Activated T-helper 17 cell treated with anti-CD3 and anti-CD28 coated beads, Interleukin-2, amount 50 U/mL, for 72 hours (primary cell): ENCODE measurements around the gene DMAC1. TPM values are rescaled to one million over a fixed set of nuclear protein-coding genes. Genes with fewer than 3 reads are reported as not detected.

Experiments used
- ATAC-seq: fragments of 150-1000 bp; cut with Tn5 transposase; replicated peaks from 2 replicates; pipeline ENCODE4 v1.10.0; 2021; ENCODE audit warnings: mild to moderate bottlenecking, moderate library complexity
- H3K27ac Mint-ChIP-seq: one replicate; pipeline ENCODE4 v1.8.0; 2022; ENCODE audit warnings: mixed read lengths
- H3K27me3 Mint-ChIP-seq: one replicate; pipeline ENCODE4 v1.8.0; 2022; ENCODE audit warnings: mixed read lengths
- H3K36me3 Mint-ChIP-seq: one replicate; pipeline ENCODE4 v1.8.0; 2022; ENCODE audit warnings: low read depth, mild to moderate bottlenecking, mixed read lengths
- H3K4me1 Mint-ChIP-seq: one replicate; pipeline ENCODE4 v1.8.0; 2022; ENCODE audit warnings: mixed read lengths
- H3K4me3 Mint-ChIP-seq: one replicate; pipeline ENCODE4 v1.8.0; 2022; ENCODE audit warnings: mild to moderate bottlenecking, mixed read lengths
- H3K9me3 Mint-ChIP-seq: one replicate; pipeline ENCODE4 v1.8.0; 2022; ENCODE audit warnings: mixed read lengths
- total RNA-seq, 2 donors: library from RNA; stranded (reverse); gene quantifications; one replicate each; pipeline ENCODE4 v1.2.3, GENCODE V29; 2022

DMAC1 gene, protein sequence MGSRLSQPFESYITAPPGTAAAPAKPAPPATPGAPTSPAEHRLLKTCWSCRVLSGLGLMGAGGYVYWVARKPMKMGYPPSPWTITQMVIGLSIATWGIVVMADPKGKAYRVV
- total RNA-seq = 10 to 100 TPM; 23.6 to 35.1 TPM

DNA sequence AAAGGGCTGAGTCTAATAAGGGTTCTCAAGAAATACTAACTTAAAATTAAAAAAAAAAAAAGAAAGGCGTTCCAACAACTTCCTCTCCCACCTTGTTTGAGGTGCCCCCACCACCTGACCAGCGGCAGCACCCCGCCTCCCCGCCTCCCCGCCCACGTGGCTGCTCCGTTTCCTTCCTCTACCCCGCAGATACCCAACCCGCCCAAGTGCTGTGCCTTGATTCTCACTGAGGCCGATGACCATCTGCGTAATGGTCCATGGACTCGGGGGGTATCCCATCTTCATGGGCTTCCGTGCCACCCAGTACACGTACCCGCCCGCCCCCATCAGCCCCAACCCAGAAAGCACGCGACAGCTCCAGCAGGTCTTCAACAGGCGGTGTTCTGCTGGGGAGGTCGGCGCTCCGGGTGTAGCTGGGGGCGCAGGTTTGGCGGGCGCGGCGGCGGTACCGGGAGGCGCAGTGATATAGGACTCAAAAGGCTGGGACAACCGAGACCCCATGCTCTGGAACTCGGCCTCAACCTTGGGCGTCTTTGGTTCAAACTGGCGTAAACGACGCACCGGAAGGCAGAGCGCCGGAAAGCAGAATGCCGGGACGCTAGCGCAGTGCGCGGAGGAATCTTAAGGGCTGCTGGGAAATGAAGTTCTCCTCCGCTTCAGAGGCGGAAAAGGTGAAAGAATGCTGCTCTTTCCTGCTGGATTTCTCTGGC lies at the start of gene DMAC1:
Gene DMAC1 (minus strand): TSS at position 545 of the 710 bp plus-strand sequence. CDS start 44 bp downstream, at position 501.
- Mint-ChIP-seq H3K9me3 (no peaks in the 10 kb centered on the region), H3K4me3 (peak within 1 kb of the TSS; percentile 88), H3K36me3 (peaks cover 43% of the 10 kb centered on the region), H3K27me3 (no peaks in the 10 kb centered on the region), H3K4me1 (peaks cover 15% of the 10 kb centered on the region), H3K27ac (peak within 1 kb of the TSS; percentile 88)
- ATAC-seq = peak; percentile 87

DNA sequence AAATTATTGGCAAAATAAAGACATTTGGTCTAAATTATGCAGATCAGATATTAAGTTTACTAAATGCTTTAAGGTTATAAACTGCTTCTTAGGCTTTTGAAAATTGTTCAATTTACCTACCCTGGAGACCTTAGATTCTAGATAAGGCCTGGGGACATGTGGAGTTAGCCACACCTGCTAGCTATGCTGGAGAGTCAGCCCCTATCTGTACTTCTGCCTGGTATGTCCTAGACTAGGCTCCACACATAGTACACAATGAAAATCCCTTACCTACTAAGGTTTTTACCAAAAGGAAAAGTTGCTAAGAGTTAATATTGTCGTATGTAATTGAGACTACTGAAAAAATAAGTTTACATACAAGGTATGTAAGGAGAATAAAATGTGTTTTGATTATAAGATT lies 49.8 kb upstream of the DMAC1 start:
- Mint-ChIP-seq H3K4me1 (no peaks in the 10 kb centered on the region), H3K36me3 (no peaks in the 10 kb centered on the region), H3K9me3 (peaks cover 4% of the 10 kb centered on the region), H3K27ac (no peak overlapping the region), H3K4me3 (no peak overlapping the region), H3K27me3 (no peaks in the 10 kb centered on the region)
- ATAC-seq = no peak

DNA sequence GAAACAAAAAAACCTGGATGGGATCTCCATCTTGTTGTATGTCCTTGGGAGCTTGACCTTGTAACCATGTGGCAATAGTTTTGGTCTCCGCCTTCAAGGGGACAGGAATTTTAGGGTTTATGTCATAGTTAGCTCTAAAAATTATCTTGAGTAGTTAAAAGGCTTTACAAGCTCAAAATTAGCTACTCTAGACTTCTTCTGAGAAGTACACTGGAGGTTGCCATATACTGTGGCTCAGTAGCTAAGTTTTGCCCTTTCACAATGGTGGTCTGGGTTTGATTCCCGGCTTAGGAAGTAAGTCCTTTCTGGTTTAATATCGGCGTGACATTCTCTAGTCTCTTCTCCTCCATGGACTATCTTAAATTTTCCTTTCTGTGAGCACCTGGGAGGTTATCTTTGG lies 48.9 kb upstream of the DMAC1 start:
- Mint-ChIP-seq H3K9me3 (peaks cover 4% of the 10 kb centered on the region), H3K4me1 (no peaks in the 10 kb centered on the region), H3K27ac (no peak overlapping the region), H3K27me3 (no peaks in the 10 kb centered on the region), H3K4me3 (no peak overlapping the region), H3K36me3 (no peaks in the 10 kb centered on the region)
- ATAC-seq = no peak

DNA sequence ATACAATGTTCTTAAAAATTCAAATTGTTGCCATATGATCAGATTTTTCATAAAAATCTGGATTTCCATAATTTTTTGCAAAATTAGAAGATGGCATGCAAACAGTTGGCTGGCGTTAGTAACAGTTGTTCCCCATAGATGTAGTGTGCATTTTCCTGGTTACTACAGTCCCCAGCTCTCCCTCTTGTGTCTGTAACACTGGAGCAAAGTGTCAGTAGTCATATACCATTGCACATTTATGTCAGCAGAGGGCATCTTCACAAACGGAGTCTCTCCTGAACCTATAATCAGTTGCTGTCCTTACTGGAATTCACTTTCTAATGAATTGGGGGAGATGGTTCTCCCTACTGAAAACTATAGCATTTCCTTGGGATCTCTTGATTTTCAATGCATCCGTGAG lies 44.7 kb upstream of the DMAC1 start:
- Mint-ChIP-seq H3K27me3 (no peaks in the 10 kb centered on the region), H3K4me3 (no peak overlapping the region), H3K27ac (no peak overlapping the region), H3K9me3 (no peaks in the 10 kb centered on the region), H3K4me1 (no peaks in the 10 kb centered on the region), H3K36me3 (no peaks in the 10 kb centered on the region)
- ATAC-seq = no peak

DNA sequence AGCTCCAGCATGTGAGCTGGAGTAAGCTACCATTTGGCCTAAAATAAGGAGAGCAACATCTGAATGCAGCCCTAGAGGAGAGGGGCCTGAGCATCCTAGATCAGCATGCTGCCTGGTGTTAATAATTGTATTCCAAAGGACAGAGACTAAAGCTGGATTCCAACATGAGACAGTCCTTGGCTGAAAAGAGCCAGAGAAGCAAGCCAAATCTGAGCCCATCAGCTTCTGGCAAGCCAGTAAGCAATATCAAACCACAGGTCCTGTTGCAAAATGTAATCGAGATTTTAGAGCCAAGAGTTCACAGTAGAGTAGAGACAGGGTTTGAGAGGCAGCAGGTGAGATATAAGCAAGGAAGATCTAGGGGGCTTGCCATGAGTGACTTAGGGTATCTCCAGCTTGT lies 42.3 kb upstream of the DMAC1 start:
- H3K36me3 Mint-ChIP-seq = no peaks in the 10 kb centered on the region
- H3K27ac Mint-ChIP-seq = no peak overlapping the region
- no peaks in the 10 kb centered on the region for H3K4me1 Mint-ChIP-seq
- no peaks in the 10 kb centered on the region for H3K9me3 Mint-ChIP-seq
- H3K4me3 Mint-ChIP-seq = no peak overlapping the region
- ATAC-seq = no peak
- H3K27me3 Mint-ChIP-seq = no peaks in the 10 kb centered on the region

DNA sequence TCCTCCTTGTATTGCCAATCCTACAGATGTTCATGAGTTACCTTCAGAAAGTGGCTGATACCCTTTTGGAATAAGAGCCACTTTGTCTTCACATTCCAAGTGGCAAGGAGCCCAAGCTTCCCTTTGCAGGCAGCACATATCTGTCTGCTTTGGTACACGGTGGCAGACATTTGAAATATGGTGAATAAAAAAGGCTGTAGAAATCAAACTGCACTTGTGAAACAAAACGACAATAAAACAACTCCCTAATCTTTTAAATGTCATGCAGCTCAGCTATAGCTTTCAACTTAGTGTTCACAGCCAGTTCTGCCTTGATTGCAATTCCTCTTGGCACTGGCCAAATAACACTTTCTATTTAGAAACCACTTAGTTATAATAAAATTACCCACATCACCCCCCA lies 35.0 kb upstream of the DMAC1 start:
- peaks cover 5% of the 10 kb centered on the region for H3K9me3 Mint-ChIP-seq
- H3K4me1 Mint-ChIP-seq = no peaks in the 10 kb centered on the region
- no peak overlapping the region for H3K27ac Mint-ChIP-seq
- no peaks in the 10 kb centered on the region for H3K27me3 Mint-ChIP-seq
- H3K4me3 Mint-ChIP-seq = no peak overlapping the region
- no peaks in the 10 kb centered on the region for H3K36me3 Mint-ChIP-seq
- no peak for ATAC-seq

DNA sequence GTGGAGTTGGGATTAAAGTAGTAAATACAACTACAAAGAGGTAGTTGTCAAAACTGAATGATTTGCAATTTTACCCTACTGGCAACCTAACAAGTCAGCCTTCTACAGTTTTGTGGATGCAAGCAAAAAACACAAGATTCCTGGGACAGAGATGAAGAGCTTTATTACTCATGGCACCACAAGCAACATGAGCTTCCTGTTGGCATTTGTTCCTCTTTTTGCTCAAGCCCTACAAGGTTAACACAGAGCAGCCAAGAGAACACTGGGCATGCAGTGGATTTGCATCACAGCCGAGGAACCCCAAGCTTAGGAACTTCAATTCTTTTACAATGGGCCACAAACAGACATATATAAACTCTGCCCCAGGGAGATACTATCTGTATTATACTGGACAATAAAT lies 28.8 kb upstream of the DMAC1 start:
- H3K9me3 Mint-ChIP-seq = peaks cover 5% of the 10 kb centered on the region
- H3K36me3 Mint-ChIP-seq = no peaks in the 10 kb centered on the region
- H3K27me3 Mint-ChIP-seq = peaks cover 7% of the 10 kb centered on the region
- H3K27ac Mint-ChIP-seq = no peak overlapping the region
- H3K4me1 Mint-ChIP-seq = no peaks in the 10 kb centered on the region
- no peak for ATAC-seq
- H3K4me3 Mint-ChIP-seq = no peak overlapping the region

DNA sequence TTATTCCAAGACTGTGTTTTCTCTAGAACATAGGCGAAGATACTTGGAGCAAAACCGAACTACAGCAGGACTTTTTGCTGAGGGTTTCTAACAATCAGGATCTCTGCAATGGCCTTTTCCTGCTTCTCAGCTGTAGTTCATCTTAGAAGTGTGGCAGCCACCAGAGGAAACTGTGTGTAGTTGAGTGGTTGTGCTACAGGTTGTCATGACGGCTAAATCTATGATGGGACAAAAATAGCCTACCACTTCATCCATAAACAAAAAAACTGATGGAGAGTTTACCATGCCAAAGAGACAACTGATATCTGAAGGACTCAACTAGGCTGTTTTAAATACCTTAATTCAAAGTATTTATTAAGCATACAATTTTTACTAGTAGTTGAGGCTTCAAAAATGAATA lies 28.2 kb upstream of the DMAC1 start:
- no peaks in the 10 kb centered on the region for H3K9me3 Mint-ChIP-seq
- peaks cover 7% of the 10 kb centered on the region for H3K27me3 Mint-ChIP-seq
- no peak overlapping the region for H3K4me3 Mint-ChIP-seq
- no peak for ATAC-seq
- no peaks in the 10 kb centered on the region for H3K4me1 Mint-ChIP-seq
- H3K36me3 Mint-ChIP-seq = no peaks in the 10 kb centered on the region
- no peak overlapping the region for H3K27ac Mint-ChIP-seq

DNA sequence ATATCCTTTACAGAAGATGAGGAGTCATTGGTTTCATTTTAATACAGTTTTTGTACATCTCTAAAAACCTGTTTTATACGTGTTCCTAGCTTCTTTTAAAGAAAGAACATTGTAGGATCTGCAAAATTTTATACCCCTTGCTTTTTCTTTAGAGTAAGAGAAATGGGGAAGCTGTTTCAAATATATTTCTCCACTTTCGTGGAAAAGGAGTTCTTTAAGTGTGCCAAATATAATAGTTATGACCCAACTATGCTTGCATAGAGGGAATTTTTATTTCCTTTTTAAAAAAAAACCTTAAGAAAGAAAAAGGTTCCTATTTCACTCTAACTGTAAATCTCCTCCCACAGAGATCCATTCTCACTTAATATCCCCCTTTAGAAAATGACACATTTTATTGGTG lies 27.5 kb upstream of the DMAC1 start:
- no peaks in the 10 kb centered on the region for H3K4me1 Mint-ChIP-seq

DNA sequence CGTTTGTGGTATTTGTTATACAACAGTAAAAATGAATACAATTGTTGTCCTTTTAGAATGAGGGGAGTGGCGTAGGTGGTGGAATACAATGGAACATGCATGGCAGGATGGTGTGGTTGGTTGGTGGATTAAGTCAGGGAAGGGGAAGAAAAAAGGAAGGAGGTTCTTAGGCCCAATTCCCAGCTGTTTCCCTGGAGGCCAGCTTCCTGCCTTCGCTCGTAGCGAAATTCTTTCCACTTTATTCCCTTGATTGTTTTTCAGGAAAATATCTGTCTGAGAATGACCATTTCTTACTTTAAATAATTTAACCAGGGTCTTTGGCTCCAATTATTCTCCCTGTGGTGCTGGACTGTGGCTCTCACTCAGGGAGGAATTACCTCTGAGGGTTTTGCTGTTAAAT lies 24.1 kb upstream of the DMAC1 start:
- Mint-ChIP-seq H3K4me3 (no peak overlapping the region), H3K36me3 (no peaks in the 10 kb centered on the region), H3K4me1 (no peaks in the 10 kb centered on the region), H3K9me3 (no peaks in the 10 kb centered on the region), H3K27ac (no peak overlapping the region), H3K27me3 (peaks cover 7% of the 10 kb centered on the region)
- ATAC-seq = no peak

More for the DNA sequence above, 27.5 kb upstream of the DMAC1 start:
- H3K27me3 Mint-ChIP-seq = peaks cover 7% of the 10 kb centered on the region
- no peak for ATAC-seq
- no peak overlapping the region for H3K4me3 Mint-ChIP-seq
- no peak overlapping the region for H3K27ac Mint-ChIP-seq
- H3K9me3 Mint-ChIP-seq = no peaks in the 10 kb centered on the region
- no peaks in the 10 kb centered on the region for H3K36me3 Mint-ChIP-seq

DNA sequence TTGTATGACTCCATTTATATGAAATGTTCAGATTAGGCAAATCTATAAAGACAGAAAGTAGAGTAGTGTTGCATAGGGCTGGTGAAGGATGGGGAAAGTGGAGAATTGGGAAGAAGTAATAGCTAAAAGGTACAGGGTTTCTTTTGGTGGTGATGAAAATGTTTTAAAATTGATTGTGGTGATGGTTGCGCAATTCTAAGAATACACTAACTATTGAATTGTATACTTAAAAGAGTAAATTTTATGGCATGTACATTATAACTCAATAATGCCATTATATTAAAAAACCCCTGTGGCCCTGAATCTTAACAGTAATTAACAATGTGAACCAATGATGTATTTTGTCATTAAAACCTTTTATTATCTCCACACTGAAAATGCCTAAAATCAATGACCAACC lies 20.4 kb upstream of the DMAC1 start:
- Mint-ChIP-seq H3K4me3 (no peak overlapping the region), H3K27ac (no peak overlapping the region), H3K4me1 (no peaks in the 10 kb centered on the region), H3K36me3 (no peaks in the 10 kb centered on the region), H3K27me3 (peaks cover 7% of the 10 kb centered on the region), H3K9me3 (no peaks in the 10 kb centered on the region)
- no peak for ATAC-seq

DNA sequence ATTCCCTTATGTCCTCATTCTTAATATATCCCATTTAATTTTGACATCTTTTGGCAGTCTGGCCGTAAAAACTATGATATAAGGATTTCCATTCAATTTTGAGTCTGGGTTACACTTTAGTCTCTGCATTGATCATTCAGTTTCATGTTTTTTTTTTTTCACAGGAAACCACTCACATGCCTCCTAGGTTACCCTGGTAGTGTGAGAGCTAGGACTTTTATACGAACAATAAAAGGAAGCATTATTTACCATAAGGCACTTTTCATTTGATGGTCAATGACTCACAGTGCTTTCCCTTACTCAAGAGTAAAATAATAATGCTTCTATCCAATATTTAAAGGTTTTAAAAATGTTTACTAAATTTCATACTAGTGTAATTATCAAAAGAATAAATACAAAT lies 16.4 kb upstream of the DMAC1 start:
- no peak overlapping the region for H3K27ac Mint-ChIP-seq
- H3K9me3 Mint-ChIP-seq = no peaks in the 10 kb centered on the region
- no peak overlapping the region for H3K4me3 Mint-ChIP-seq
- no peaks in the 10 kb centered on the region for H3K36me3 Mint-ChIP-seq
- peaks cover 3% of the 10 kb centered on the region for H3K27me3 Mint-ChIP-seq
- ATAC-seq = no peak
- no peaks in the 10 kb centered on the region for H3K4me1 Mint-ChIP-seq

DNA sequence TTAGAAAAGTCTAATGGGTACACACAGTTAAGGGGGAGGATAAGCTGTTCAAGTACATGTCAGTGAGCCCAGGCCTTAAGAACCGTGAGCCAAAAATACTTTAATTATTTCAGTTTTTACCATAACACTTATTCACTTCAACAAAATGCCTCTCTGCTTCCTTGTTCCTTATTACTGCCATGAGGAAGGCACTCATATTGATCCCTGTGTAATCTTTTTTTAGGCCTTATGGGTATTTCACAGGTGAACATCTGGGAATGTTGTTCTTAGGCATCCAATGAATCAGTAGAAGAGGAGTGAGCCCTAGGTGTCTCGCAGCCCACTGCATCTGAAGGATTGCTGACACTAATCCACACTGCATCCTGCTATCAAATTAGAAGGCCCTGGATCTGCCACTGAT lies 13.5 kb upstream of the DMAC1 start:
- H3K36me3 Mint-ChIP-seq = no peaks in the 10 kb centered on the region
- no peak for ATAC-seq
- H3K27me3 Mint-ChIP-seq = peaks cover 3% of the 10 kb centered on the region
- no peak overlapping the region for H3K27ac Mint-ChIP-seq
- no peaks in the 10 kb centered on the region for H3K9me3 Mint-ChIP-seq
- no peaks in the 10 kb centered on the region for H3K4me1 Mint-ChIP-seq
- no peak overlapping the region for H3K4me3 Mint-ChIP-seq

DNA sequence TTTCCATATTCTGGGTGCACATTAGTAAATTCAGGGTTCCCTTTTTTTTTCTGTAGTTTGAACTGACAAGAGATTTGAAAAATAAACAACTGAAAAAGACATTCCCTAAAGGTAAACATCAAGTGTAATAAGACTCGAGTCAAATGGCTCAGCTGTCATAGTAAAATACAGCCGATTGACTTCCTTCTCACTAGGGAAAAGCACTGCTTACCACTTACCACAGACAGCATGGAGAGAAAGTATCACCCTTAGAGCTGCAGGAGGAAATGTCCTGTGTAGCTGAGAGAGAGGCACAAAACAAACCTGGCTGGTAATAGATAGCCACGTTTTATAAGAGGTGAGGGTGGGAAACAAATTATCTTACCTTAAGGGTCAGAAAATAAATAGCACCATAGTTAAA lies 12.1 kb upstream of the DMAC1 start:
- H3K27ac Mint-ChIP-seq = no peak overlapping the region
- no peak for ATAC-seq

DNA sequence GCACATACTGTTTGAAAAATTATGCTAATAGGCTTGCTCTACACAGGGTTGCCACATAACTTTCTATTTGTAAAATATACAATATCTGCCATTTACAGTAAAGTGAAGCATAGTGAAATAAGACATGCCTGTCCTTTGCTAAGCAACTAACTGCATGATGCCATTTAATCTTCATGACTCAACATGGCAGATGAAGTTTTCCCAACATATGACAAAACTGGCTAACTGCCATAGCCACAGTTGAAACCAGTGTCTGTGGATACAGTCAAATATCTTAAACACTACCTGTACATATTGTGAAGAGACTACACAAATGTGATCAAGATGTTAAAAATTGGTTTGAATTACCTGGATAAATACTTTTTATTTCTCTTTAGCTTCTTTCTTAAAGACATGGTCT lies 3.1 kb upstream of the DMAC1 start:
- Mint-ChIP-seq H3K4me3 (no peak overlapping the region), H3K4me1 (peaks cover 5% of the 10 kb centered on the region), H3K27ac (no peak overlapping the region), H3K36me3 (peaks cover 12% of the 10 kb centered on the region), H3K9me3 (no peaks in the 10 kb centered on the region), H3K27me3 (peaks cover 3% of the 10 kb centered on the region)
- ATAC-seq = no peak

More for the DNA sequence above, 12.1 kb upstream of the DMAC1 start:
- no peak overlapping the region for H3K4me3 Mint-ChIP-seq
- no peaks in the 10 kb centered on the region for H3K4me1 Mint-ChIP-seq
- no peaks in the 10 kb centered on the region for H3K36me3 Mint-ChIP-seq
- no peaks in the 10 kb centered on the region for H3K9me3 Mint-ChIP-seq
- H3K27me3 Mint-ChIP-seq = peaks cover 6% of the 10 kb centered on the region

DNA sequence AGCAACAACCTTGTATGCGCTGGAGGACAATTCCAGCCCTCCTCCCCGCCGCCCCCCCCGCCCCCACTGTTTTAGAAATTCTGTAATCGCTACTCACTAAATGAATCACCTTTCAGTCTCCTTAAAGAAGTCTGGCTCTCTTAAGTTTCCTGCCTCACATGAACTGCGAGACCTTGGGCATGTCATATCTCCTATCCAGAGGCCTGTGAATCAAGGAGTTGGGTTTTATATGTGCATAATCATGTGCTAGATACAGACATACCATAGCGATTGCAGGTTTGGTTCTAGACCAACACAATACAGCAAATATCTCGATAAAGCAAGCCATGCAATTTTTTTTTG lies 337 bp upstream of the DMAC1 start:
- Mint-ChIP-seq H3K36me3 (peaks cover 39% of the 10 kb centered on the region), H3K4me3 (peak overlapping the region; percentile 88), H3K27ac (peak overlapping the region; percentile 88), H3K9me3 (no peaks in the 10 kb centered on the region), H3K27me3 (no peaks in the 10 kb centered on the region), H3K4me1 (peaks cover 15% of the 10 kb centered on the region)
- peak; percentile 62 for ATAC-seq
